Measurements from ENCODE around the gene SPCS3.

GRCh38 chr4:176319704-176320339 lies at the start of gene SPCS3:
- TF ChIP-seq, protein P1, sequence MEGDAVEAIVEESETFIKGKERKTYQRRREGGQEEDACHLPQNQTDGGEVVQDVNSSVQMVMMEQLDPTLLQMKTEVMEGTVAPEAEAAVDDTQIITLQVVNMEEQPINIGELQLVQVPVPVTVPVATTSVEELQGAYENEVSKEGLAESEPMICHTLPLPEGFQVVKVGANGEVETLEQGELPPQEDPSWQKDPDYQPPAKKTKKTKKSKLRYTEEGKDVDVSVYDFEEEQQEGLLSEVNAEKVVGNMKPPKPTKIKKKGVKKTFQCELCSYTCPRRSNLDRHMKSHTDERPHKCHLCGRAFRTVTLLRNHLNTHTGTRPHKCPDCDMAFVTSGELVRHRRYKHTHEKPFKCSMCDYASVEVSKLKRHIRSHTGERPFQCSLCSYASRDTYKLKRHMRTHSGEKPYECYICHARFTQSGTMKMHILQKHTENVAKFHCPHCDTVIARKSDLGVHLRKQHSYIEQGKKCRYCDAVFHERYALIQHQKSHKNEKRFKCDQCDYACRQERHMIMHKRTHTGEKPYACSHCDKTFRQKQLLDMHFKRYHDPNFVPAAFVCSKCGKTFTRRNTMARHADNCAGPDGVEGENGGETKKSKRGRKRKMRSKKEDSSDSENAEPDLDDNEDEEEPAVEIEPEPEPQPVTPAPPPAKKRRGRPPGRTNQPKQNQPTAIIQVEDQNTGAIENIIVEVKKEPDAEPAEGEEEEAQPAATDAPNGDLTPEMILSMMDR (IDR thresholded peaks at IDR 0.05): no peak
- no peak for TF ChIP-seq EP300 (IDR thresholded peaks at IDR 0.05)
- TF ChIP-seq POLR2A (IDR thresholded peaks at IDR 0.05): peak; percentile 93 to 96
- TF ChIP-seq POLR2AphosphoS5 (IDR thresholded peaks at IDR 0.05): peak; percentile 88
